HG02840 (cell line): ENCODE data around the gene GOSR1.
"Not testable (repeated sequence)": the region's sequence is repeated elsewhere in the genome, so short reads cannot be mapped to it uniquely, and the experiment has no call there.

ENCODE experiments used
- ATAC-seq: cut with Tn5 transposase; IDR thresholded peaks from one replicate; pipeline ENCODE4 v1.9.1; 2021; ENCODE audit warnings: mild to moderate bottlenecking, moderate library complexity, moderate number of reproducible peaks; ENCODE audit not compliant: unreplicated experiment, low FRiP score

Gene GOSR1

GRCh38 chr17:30559656-30560055 lies 82.4 kb downstream of the GOSR1 start:
- no peak for ATAC-seq

- ATAC-seq: not testable (repeated sequence)
Measured at GRCh38 chr17:30560117-30561026, 83.2 kb downstream of the GOSR1 start.

GRCh38 chr17:30561766-30562165 lies 84.6 kb downstream of the GOSR1 start:
- not testable (repeated sequence) for ATAC-seq

GRCh38 chr17:30563131-30563904 lies 86.1 kb downstream of the GOSR1 start:
- ATAC-seq: not testable (repeated sequence)

GRCh38 chr17:30563905-30564390 lies 86.7 kb downstream of the GOSR1 start:
- ATAC-seq: not testable (repeated sequence)

- ATAC-seq: not testable (repeated sequence)
Measured at GRCh38 chr17:30564422-30565072, 87.3 kb downstream of the GOSR1 start.

- ATAC-seq: no peak
Measured at GRCh38 chr17:30565073-30565935, 88.1 kb downstream of the GOSR1 start.

GRCh38 chr17:30566104-30566503 lies 88.9 kb downstream of the GOSR1 start:
- not testable (repeated sequence) for ATAC-seq

- ATAC-seq: not testable (repeated sequence)
Measured at GRCh38 chr17:30566516-30567225, 89.5 kb downstream of the GOSR1 start.

GRCh38 chr17:30567231-30568116 lies 90.3 kb downstream of the GOSR1 start:
- no peak for ATAC-seq

GRCh38 chr17:30568117-30568430 lies 90.9 kb downstream of the GOSR1 start:
- no peak for ATAC-seq

- ATAC-seq: not testable (repeated sequence)
Measured at GRCh38 chr17:30569531-30570175, 92.4 kb downstream of the GOSR1 start.

GRCh38 chr17:30570191-30570590 lies 93.0 kb downstream of the GOSR1 start:
- no peak for ATAC-seq

- ATAC-seq: no peak
Measured at GRCh38 chr17:30570596-30571265, 93.5 kb downstream of the GOSR1 start.

GRCh38 chr17:30571404-30571803 lies 94.2 kb downstream of the GOSR1 start:
- ATAC-seq: not testable (repeated sequence)

GRCh38 chr17:30571921-30572320 lies 94.7 kb downstream of the GOSR1 start:
- ATAC-seq: no peak
